Measurements from ENCODE around the gene MRC1.

The MRC1 gene

GRCh38 chr10:17795083-17795482, 14.1 kb upstream of the MRC1 start:
- DNase-seq (ENCODE audit: low spot score) (no peak), FAIRE-seq (no peak)

GRCh38 chr10:17795813-17796594, 13.1 kb upstream of the MRC1 start:
- FAIRE-seq (no peak), DNase-seq (ENCODE audit: low spot score) (no peak)

DNA sequence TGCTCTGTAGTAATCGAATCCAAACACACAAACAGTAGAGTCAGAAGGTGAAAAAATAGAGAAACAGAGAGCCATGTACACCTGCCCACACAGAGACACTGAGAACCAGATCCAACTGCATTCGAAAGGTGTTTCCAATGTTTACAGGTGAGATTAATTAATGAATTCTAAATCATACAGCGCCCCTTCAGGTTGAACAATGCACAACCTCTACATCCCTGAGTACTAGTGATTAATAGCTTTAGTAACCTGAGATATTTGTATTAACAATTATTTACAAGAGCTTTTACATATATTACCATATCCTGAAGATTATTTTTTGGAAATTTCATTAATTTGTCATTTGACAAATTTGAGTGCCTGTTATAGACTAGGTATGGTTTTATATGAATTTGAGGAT, 7.6 kb upstream of the MRC1 start:
- no peak for FAIRE-seq
- DNase-seq (ENCODE audit: low spot score): no peak

- no peak for FAIRE-seq
Measured at GRCh38 chr10:17802350-17802749, 6.8 kb upstream of the MRC1 start.

GRCh38 chr10:17802976-17803375, 6.2 kb upstream of the MRC1 start:
- DNase-seq (ENCODE audit: low spot score) (no peak), FAIRE-seq (no peak)

More at GRCh38 chr10:17802350-17802749, 6.8 kb upstream of the MRC1 start:
- no peak for DNase-seq (ENCODE audit: low spot score)

DNA sequence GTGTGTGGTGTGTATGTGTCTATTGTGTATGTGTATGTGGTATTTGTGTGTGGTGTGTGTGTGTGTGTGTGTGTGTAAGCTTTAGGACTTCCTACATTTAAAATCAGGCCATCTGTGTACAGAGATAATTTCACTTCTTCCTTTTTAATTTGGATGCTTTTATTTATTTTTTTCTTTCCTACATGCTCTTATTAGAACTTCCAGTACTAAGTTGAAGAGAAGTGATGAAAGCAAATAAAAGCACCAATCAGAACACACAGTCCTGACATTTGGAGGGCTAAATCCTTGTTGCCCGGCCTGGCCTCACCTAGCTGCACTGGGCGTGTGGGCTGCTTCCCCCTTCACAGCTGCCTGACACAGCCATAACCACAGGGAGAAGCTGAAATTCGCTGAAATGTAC, 3.8 kb upstream of the MRC1 start:
- FAIRE-seq (no peak), DNase-seq (ENCODE audit: low spot score) (no peak)

DNA sequence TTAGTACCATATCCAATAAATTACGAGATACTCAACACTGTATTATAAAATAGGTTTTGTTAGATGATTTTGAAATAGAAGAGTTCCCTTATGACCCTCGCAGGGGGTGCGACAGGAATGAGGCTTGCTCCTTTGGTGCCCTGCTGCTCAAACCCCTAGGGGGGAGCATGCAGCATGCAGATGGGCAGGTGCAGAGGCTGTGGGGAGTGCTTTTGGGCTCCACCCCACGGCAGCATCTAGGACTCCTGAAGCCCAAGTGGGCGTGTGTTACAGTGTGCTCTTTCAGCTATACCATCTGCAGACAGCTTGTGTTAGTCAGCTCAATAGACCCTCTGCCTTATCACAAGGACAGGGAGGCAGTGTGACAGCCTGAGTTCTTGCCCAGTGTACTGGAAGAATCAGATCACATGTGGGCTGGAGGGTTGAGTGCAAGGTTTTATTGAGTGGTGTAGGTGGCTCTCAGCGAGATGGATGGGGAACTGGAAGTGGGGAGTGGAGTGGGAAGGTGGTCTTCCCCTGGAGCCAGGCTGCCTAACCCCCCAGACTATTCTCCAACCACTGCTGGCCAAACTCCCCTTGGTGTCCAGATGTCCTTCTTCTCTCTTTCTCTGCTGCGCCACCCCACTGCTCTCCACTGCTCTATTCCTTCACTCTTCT, 3.1 kb upstream of the MRC1 start:
- no peak for FAIRE-seq
- no peak for DNase-seq (ENCODE audit: low spot score)

- DNase-seq (ENCODE audit: low spot score): no peak
Measured at GRCh38 chr10:17811146-17811865, 2.2 kb downstream of the MRC1 start.

GRCh38 chr10:17814973-17815372, 5.8 kb downstream of the MRC1 start:
- DNase-seq (ENCODE audit: low spot score) (no peak), FAIRE-seq (no peak)

More at GRCh38 chr10:17811146-17811865, 2.2 kb downstream of the MRC1 start:
- FAIRE-seq: no peak

DNA sequence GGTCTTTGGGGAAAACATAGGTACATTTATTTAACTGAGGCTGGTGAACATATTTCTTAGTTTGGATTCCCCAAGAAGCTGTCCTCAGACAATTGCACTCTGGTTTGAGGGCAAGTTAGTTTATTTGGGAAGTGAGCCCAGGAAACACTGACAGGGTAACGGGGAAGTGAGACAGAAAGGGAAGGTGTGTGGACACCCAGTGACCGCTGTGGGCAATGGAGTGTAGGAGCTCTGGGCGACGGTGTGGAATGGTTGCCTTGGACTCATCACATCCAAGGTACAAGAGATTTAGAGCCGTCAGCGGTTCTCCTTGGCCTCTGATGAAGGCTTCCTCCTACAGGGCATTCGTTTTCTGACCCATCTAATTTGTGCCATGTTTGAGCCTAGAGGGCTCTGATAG, 7.1 kb downstream of the MRC1 start:
- FAIRE-seq: no peak
- DNase-seq (ENCODE audit: low spot score): no peak

- FAIRE-seq: no peak
- no peak for DNase-seq (ENCODE audit: low spot score)
Measured at GRCh38 chr10:17817316-17817715, 8.2 kb downstream of the MRC1 start.

GRCh38 chr10:17817790-17818189, 8.6 kb downstream of the MRC1 start:
- FAIRE-seq (no peak), DNase-seq (ENCODE audit: low spot score) (no peak)

DNA sequence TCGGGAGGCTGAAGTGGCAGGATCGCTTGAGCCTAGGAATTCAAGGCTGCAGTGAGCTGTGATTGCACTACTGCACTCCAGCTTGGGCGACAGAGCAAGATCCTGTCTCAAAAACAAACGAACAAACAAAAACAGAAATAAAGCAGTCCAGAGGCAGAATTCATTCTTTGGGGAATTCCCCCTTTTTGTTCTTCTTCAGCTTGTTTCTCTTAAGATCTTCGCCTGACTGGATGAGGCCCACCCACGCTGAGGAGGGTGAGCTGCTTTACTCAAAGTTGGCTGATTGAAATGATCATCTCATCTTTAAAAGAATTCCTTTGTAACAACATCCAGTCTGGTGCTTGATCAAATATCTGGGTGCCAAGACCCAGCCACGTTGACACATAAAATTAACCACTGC, 10.7 kb downstream of the MRC1 start:
- DNase-seq (ENCODE audit: low spot score) (no peak), FAIRE-seq (no peak)

- DNase-seq (ENCODE audit: low spot score) (no peak), FAIRE-seq (no peak)
Measured at GRCh38 chr10:17820943-17821342, 11.8 kb downstream of the MRC1 start.

- no peak for DNase-seq (ENCODE audit: low spot score)
- FAIRE-seq: no peak
Measured at GRCh38 chr10:17821893-17822292, 12.7 kb downstream of the MRC1 start.

- no peak for FAIRE-seq
- no peak for DNase-seq (ENCODE audit: low spot score)
Measured at GRCh38 chr10:17831341-17831740, 22.2 kb downstream of the MRC1 start.

DNA sequence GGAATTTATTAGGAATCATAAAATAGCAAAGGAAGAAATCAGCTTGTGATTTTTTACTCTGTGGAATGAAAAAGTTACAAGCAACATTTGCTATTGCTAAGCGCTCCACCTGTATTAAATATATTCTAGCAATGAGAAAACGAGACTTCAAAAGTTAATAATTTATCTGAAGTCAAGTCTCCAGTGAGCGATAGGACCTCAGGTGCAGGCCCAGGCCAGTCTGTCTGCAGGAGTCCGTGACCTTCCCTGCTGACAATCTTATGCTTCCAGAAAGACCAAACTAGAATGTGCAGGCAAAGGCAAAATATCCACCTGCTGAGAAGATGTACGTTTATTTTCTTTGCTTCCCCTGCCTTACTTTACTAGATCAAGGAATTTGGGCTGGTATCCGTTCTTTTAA, 22.7 kb downstream of the MRC1 start:
- FAIRE-seq (no peak), DNase-seq (ENCODE audit: low spot score) (no peak)

GRCh38 chr10:17833656-17834055, 24.5 kb downstream of the MRC1 start:
- FAIRE-seq: no peak
- DNase-seq (ENCODE audit: low spot score): no peak

GRCh38 chr10:17835688-17836087, 26.5 kb downstream of the MRC1 start:
- DNase-seq (ENCODE audit: low spot score) (peak; percentile 90), FAIRE-seq (peak; percentile 53)

DNA sequence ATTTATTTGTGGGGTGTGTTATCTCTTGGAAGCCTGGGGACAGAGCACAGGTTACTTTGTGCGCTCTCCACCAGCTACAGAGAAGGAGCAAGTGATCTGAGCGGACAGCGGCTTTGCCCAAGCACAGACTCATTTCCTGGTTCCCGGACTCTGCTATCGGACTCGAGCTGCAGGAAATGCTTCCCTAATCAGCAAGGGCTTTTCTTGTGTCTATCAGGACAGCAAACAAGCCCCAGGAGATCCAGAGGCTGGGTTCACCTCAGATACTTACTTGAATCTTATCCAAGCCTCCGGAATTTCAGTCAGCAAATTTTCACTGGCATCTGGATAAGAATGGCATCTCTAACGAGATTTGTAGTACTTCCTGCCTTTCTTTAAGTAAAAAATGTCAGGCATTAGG, 27.8 kb downstream of the MRC1 start:
- peak; percentile 56 for DNase-seq (ENCODE audit: low spot score)
- no peak for FAIRE-seq

GRCh38 chr10:17838080-17838648, 29.0 kb downstream of the MRC1 start:
- no peak for FAIRE-seq
- no peak for DNase-seq (ENCODE audit: low spot score)

- no peak for FAIRE-seq
- DNase-seq (ENCODE audit: low spot score): no peak
Measured at GRCh38 chr10:17841050-17841449, 31.9 kb downstream of the MRC1 start.
